ENCODE results near the gene RPS24. TPM values are rescaled to one million over a fixed set of nuclear protein-coding genes. Genes with fewer than 3 reads are reported as not detected.

Gene RPS24
- total and polyA plus RNA-seq, 2 of the 13 experiments (the other 11 are each of a cell fraction or from before 2014, with no cell fraction given): 2,690 to 3,319 TPM

GRCh38 chr10:78033637-78034470 is at the start of gene RPS24 (continued):
- TF ChIP-seq ZNF318 (CRISPR knock-in tag; IDR thresholded peaks at IDR 0.05) (peak; percentile 76; the same call in 1 of the 2 replicates), MYPOP (CRISPR knock-in tag; IDR thresholded peaks at IDR 0.05) (peak; percentile 52; the same call in 1 of the 2 replicates), GLMP (CRISPR knock-in tag; IDR thresholded peaks at IDR 0.05; ENCODE audit: borderline replicate concordance) (no peak), FOXP4 (CRISPR knock-in tag; IDR thresholded peaks at IDR 0.05) (0 out of 2 replicates have a peak, but pooled peaks have one; percentile 19), SYNCRIP (IDR thresholded peaks at IDR 0.05; ENCODE audit: insufficient read depth, low read depth, low read length) (no peak), ZC3H13 (CRISPR knock-in tag; IDR thresholded peaks at IDR 0.05) (0 out of 2 replicates have a peak, but pooled peaks have one; percentile 56), USF2 (IDR thresholded peaks at IDR 0.05; ENCODE audit: low read depth, low read length) (no peak), USF2 (CRISPR knock-in tag; IDR thresholded peaks at IDR 0.05; ENCODE audit: borderline replicate concordance) (no peak), ZNF24 (IDR thresholded peaks at IDR 0.05) (no peak), BCL6 (CRISPR knock-in tag; IDR thresholded peaks at IDR 0.05) (peak; percentile 17; the same call in 1 of the 2 replicates), REL (CRISPR knock-in tag; conservative IDR thresholded peaks at IDR 0.05) (no peak), ZNF468 (CRISPR knock-in tag; IDR thresholded peaks at IDR 0.05) (no peak), HOXD1 (CRISPR knock-in tag; IDR thresholded peaks at IDR 0.05) (peak; percentile 68; the same call in 1 of the 2 replicates)

All from HepG2 (cell line).